ENCODE data around the gene RASD2.

The RASD2 gene

DNA sequence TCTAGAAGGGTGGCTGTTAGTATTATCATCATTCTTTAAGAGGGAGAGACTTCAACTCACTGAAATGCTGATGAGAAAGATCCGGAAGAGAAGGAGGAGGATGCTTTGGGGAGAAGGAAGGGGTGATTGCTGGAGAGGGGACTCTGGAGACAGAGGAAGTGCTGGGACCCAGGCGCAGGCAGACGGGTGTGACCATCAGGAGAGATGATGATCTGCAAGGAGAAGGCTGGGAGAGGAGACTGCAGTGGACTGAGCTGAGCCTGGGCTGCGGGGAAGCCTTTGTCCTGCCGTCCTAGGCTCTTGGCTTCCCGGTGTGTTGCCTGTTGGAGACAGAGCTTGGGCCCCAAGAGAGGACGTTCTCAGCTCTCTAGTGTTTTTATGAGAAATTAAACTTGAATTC, 22.6 kb downstream of the RASD2 start:
- no peak for DNase-seq (ENCODE audit: low spot score)
- TF ChIP-seq, protein P1, sequence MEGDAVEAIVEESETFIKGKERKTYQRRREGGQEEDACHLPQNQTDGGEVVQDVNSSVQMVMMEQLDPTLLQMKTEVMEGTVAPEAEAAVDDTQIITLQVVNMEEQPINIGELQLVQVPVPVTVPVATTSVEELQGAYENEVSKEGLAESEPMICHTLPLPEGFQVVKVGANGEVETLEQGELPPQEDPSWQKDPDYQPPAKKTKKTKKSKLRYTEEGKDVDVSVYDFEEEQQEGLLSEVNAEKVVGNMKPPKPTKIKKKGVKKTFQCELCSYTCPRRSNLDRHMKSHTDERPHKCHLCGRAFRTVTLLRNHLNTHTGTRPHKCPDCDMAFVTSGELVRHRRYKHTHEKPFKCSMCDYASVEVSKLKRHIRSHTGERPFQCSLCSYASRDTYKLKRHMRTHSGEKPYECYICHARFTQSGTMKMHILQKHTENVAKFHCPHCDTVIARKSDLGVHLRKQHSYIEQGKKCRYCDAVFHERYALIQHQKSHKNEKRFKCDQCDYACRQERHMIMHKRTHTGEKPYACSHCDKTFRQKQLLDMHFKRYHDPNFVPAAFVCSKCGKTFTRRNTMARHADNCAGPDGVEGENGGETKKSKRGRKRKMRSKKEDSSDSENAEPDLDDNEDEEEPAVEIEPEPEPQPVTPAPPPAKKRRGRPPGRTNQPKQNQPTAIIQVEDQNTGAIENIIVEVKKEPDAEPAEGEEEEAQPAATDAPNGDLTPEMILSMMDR (IDR thresholded peaks at IDR 0.05; ENCODE audit: borderline replicate concordance, control extremely low read depth, extremely low read depth, insufficient read depth, missing control alignments): no peak
- in situ Hi-C loops (cut with MboI; ENCODE audit: low sequenced_read_pairs, unreplicated experiment): no loop called here

DNA sequence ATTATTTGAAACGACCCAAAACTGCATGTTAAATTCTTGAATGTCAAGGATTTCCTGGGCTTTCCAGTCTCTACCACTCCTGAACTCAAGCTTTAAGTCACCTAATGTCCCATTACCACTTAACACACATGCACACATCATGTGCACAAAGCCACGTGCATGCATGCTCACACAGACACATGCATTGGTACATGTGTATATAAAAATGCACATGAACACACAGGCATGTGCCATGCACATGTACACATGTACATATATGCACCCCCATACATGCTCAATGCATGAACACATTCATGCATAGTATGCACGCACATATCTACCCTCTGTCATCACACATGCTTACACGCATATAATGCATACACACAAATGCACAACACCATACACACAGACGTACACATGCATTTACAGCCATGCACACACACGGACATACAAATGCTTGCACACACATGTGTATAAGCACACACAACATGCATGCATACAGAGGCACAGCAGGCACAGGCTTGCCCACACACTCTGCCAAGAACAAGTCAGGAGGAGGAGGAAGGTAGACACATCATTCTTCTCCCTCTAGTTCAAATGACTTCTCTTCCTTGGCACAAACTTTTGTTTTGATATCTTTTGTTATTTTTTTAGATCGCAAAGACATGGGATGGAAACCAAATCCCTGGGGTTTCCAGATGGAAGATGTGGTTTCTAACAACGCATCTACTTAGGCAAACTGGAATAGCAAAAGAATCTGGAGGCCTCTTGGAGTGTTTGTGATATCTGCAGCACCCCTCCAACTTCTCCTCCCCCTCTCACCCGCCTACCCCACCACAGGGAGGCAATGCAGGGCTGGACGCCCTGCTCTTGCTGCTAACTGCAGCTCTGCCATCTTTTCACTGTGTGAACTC, 24.6 kb downstream of the RASD2 start:
- DNase-seq (ENCODE audit: low spot score): no peak
- in situ Hi-C loops (cut with MboI; ENCODE audit: low sequenced_read_pairs, unreplicated experiment): no loop called here
- TF ChIP-seq, protein P1 (IDR thresholded peaks at IDR 0.05; ENCODE audit: borderline replicate concordance, control extremely low read depth, extremely low read depth, insufficient read depth, missing control alignments): no peak

DNA sequence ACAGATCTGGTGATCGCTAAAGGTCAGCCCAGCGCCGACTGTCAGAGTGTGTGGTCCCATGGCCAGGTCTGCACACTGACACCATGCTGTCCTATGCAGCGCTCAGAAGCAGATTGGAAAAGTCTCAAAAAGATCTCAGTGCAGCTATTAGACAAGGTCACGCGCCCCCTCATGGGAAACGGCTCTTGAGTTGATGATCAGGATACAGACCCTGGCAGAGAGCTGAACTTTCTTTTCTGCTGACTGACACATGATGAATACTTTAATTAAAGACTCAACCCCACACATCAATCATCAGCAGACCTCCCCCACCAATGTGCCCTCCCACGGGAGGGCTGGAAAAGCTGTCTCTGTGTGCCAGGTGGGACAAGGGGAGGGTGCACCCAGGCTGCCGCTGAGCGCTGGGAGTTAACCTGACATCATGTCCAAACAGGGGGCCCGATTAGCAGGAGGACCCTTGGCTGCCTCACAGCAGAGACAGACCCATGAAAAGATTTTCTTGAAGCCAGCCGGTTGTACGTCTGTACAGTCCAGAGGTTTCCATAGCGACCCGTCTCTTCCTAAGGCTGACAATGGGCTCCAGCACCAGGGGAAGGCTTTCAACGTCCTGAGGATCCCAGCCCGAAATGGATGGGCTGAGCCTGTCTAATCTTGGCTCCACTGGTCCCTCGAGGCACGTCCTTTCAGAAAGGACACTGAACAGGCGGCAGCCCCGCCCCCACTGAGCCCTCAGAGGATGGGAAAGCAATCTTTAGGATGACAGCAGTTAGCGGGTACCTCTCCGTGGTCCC, 26.9 kb downstream of the RASD2 start:
- TF ChIP-seq, protein P1 (IDR thresholded peaks at IDR 0.05; ENCODE audit: borderline replicate concordance, control extremely low read depth, extremely low read depth, insufficient read depth, missing control alignments): no peak
- no peak for DNase-seq (ENCODE audit: low spot score)
- in situ Hi-C loops (cut with MboI; ENCODE audit: low sequenced_read_pairs, unreplicated experiment): no loop called here

DNA sequence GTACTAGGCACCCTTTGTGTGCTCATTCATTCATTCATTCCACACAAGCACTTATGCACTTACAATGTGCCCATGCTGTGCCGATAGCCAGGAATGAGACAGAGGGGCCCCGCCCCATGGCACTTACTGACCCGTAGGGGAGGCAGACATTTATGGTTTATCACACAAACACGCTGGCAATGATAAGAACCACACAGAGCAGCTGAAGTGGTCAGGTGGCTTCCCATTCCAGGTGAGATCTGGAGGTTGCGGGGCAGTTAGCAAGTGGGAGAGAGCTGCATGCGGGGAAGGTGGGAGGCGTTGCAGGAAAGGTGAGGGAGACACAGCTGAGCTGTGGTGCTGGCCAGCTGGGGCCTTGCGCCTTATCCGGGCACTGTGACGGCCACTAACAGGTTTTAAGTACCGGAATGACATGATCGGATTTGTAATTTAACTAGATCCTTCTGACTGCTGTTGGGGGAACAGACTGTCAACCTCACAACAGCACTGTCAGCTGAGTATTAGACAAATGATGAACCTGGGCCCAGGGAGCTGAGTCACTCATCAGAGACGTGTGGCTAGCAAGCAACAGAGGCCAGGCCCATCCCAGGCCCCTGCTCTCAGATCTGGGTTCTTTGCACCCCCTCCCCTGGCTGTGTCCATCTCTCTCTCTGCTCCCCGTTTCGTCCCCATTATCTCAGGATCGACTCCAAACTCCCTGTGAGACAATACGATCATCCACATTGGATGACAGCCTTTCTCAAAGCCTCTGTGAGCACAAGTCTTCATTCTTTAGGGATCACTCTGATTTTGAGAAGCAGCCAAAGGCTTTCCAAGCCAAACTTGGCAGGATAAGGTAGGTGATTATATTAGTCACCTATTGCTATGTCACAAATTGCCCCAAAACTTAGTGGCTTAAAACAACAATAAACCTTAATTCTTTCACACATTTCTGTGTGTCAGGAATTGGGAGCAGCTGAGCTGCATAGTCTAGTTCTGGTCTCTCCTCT, 28.4 kb downstream of the RASD2 start:
- no peak for DNase-seq (ENCODE audit: low spot score)
- in situ Hi-C loops (cut with MboI; ENCODE audit: low sequenced_read_pairs, unreplicated experiment): no loop called here
- TF ChIP-seq, protein P1 (IDR thresholded peaks at IDR 0.05; ENCODE audit: borderline replicate concordance, control extremely low read depth, extremely low read depth, insufficient read depth, missing control alignments): no peak

DNA sequence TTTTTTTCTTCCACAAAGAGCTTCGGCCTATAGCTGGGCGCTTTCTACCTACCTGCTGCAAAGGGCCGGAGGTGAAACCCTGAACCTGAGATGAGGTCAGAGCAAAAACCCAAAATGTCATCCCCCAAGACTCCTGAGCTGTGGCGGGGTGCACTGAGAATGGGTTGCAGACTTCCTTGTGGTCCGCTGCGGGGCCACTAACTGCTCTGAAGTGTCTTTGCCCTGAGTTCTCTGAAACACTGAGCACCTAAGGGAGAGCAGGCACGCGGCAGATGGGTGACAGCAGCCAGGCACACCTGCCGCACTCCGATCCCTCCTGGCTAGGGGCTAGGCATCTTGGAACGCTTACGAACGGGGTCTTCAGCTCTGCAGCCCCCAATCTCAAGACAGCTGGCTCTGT, 29.3 kb downstream of the RASD2 start:
- no peak for DNase-seq (ENCODE audit: low spot score)
- in situ Hi-C loops (cut with MboI; ENCODE audit: low sequenced_read_pairs, unreplicated experiment): no loop called here
- TF ChIP-seq, protein P1 (IDR thresholded peaks at IDR 0.05; ENCODE audit: borderline replicate concordance, control extremely low read depth, extremely low read depth, insufficient read depth, missing control alignments): no peak
